Panc1 (cell line): ENCODE data around the gene SLC35G2.

ENCODE experiments used
- CTCF ChIP-seq: fragments of 450-650 bp; IDR thresholded peaks from 2 replicates; pipeline ENCODE4 v1.5.1; 2017; ENCODE audit warnings: mild to moderate bottlenecking
- POLR2AphosphoS5 ChIP-seq: IDR thresholded peaks from 2 replicates; pipeline ENCODE4 v1.6.1; 2012; ENCODE audit warnings: mild to moderate bottlenecking, low read depth, low read length, moderate library complexity
- REST ChIP-seq, 2 experiments: IDR thresholded peaks; 2 replicates each; pipeline ENCODE4 v1.6.1; 2011 to 2012; ENCODE audit warnings: low read depth in 2 of 2, control low read depth in 1 of 2, low read length in 1 of 2, mild to moderate bottlenecking in 1 of 2, moderate library complexity in 1 of 2; ENCODE audit not compliant: insufficient read depth in 1 of 2
- SIN3A ChIP-seq: IDR thresholded peaks from 2 replicates; pipeline ENCODE4 v1.6.1; 2012; ENCODE audit warnings: low read depth, mild to moderate bottlenecking, low read length, moderate library complexity, borderline replicate concordance; ENCODE audit not compliant: insufficient read depth
- TCF7L2 ChIP-seq: IDR thresholded peaks from 2 replicates; pipeline ENCODE4 v1.6.1; 2011; ENCODE audit warnings: mild to moderate bottlenecking, low read depth, low read length, inconsistent platforms

- no peak for TF ChIP-seq CTCF
- no peak for TF ChIP-seq POLR2AphosphoS5
- TF ChIP-seq REST (IDR thresholded peaks at IDR 0.05; ENCODE audit: insufficient read depth in 1 of 2, low read depth in 2 of 2, low read length in 1 of 2) = no peak
- no peak for TF ChIP-seq SIN3A
- no peak for TF ChIP-seq TCF7L2
Measured at GRCh38 chr3:136804813-136805212, 14.1 kb upstream of the SLC35G2 start.
